Stimulated activated CD8-positive, alpha-beta memory T cell treated with anti-CD3 and anti-CD28 coated beads, Interleukin-12 subunit alpha, Interleukin-12 subunit beta, amount 100 ng/mL, for 4 hours (primary cell): ENCODE data around the gene RAX2.
"Not testable (repeated sequence)": the region's sequence is repeated elsewhere in the genome, so short reads cannot be mapped to it uniquely, and the experiment has no call there.

Source experiments
- DNase-seq: peaks from one replicate; pipeline ENCODE4 v3.0.0-alpha.2; 2020; ENCODE audit warnings: low read depth

The RAX2 gene

DNA sequence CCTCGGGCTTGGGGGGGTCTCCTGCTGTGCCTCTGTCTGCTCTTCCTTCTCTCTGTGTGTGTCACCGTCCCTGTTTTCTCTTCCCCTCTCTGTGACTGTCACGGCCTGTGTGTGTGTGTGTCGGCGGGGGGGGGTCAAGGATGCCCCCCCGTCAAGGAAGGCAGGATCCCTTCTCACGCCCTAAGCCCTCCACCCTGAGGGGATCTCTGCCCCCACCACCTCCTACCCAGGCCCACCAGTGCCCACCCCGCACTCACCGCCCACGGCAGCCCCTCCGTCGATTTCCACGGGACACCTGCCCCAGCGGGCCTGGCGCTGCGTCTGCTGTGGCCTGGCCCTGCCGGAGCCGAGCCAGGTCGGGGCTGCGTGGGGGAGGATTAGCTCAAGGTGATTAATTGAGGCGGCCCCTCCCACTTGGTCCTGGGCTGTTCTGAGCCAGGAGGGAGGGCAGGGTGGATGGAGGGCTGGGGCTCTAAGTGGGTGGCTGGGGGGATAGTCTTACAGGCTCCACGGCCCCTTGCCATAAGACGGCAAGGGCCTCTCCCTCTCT, at the start of gene RAX2:
RAX2 (minus strand) TSS at position 323 of the 550 bp plus-strand sequence. CDS start 486 bp downstream, outside the sequence.
- DNase-seq: no peak

GRCh38 chr19:3821156-3821555, 49.1 kb upstream of the RAX2 start:
- DNase-seq: no peak

DNA sequence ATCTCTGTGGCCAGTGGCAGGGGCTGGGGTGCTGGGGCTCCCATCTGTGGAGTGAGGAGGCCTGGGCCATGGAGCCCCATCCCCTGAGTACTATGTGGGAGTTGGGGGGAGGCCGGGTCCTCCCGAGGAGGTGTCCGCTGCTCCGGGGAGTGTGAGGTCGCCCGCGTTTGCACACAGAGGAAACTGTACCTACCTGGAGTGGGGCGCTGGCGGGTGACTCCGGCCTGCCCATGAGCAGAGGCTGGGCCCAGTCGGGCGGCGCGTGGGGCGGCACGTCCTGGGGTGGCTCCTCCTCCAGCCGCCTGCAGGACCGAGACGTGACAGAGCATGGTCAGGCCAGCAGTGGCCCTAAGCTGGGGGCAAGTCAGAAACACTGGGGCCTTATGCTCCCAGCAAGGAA, 48.0 kb upstream of the RAX2 start:
- DNase-seq: no peak

DNA sequence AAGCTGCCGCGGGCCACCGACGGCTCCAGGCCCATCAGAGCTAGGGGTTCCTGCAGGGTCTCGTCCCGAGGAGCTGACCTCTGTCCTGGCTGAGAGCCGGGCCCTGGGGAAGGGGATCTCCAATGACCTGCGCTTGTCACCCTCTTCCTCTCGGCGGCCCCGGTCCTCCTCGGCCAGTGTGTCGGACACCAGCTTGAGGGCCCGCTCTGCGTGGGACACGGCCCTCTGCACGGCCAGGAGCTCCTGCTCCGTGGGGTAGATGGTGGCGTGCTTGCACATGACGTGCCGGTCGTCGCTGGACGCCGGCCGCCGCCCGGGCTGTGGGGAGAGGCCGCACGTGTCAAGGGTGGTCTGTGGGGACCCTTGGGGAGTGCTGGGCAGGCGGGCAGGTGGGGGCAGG, 46.9 kb upstream of the RAX2 start:
- no peak for DNase-seq

DNA sequence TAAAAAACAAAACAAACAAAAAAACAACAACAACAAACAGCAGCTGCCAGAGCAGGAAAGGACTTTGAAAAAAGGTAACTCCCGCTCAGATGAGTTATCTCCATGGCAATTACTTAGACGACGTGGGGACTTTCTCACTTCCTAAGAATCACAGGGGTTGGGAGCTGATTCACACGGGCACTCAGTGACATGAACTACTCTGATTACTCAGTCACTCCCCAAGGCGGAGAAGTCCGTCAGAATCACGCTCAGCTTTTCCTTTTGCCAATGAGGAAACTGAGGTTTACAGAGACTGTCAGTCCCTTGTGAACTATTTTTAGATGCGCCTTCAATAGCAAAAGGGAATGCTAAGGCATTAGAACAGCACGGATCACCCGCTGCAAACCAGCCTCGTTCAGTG, 46.4 kb upstream of the RAX2 start:
- DNase-seq: no peak

- DNase-seq: no peak
These were observed 45.7 kb upstream of the RAX2 start for GRCh38 chr19:3817761-3818160.

DNA sequence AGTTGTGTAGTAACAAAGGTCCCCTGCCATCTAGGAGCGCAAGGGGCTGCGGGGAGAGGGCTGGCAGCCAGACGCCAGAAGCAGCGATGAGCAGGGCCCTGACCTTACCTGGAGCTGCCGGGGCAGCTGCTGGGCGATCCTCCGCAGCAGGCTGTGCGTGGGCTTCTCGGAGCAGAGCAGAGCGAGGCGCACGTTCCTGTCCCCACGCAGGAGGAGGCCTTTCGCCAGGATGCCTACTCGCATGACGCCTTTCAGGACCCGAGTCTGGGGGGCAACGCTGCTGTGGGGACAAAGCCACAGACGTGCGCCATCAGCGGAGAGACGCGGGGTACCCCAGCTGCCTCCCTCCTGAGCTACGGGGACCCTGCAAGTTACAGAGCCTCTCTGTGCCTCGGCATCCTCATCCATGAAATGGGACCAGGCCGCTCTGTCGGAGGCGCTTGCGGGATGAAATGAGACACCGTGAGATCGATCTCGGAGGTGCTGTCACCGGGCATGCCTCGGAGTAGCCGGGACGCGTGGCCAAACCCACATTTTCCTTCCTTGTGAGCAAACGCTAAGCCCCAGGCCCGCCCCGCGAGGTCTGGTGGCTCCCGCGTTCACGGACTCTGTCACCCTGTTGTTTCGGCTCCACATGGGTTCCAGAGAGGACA, 44.7 kb upstream of the RAX2 start:
- DNase-seq: no peak

DNA sequence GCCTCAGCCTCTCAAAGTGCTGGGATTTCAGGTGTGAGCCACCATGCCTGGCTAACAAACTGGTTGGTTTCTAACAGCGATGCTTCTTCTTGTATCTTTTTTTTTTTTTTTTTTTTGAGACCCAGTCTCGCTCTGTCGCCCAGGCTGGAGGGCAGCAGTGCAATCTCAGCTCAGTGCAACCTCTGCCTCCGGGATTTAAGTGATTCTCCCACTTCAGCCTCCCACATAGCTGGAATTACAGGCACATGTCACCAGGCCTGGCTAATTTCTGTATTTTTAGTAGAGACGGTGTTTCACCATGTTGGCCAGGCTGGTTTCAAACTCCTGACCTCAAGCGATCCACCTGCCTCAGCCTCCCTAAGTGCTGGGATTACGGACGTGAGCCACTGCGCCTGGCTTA, 44.1 kb upstream of the RAX2 start:
- DNase-seq: not testable (repeated sequence)

DNA sequence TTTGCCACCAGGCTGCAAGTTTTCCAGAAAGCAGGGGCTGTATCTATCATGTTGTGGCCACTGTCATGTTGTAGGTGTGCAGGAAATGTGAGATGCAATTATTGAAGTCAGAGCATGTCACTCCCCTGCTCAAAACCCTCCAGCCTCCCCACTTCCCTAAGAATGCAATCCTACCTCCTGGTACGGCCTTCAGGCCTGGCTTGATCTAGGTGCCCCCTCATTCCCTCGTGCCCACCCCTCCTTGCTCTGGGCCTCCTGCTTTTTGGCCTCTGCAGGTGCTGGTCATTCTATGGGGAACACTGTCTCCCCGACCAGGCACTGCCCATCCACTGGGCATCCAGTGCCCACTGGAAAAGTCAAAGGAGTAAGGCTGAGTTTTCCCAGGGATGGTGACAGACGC, 42.6 kb upstream of the RAX2 start:
- DNase-seq: no peak

GRCh38 chr19:3813473-3814392, 41.7 kb upstream of the RAX2 start:
- no peak for DNase-seq

- no peak for DNase-seq
These were observed 38.8 kb upstream of the RAX2 start for GRCh38 chr19:3810708-3811355.

DNA sequence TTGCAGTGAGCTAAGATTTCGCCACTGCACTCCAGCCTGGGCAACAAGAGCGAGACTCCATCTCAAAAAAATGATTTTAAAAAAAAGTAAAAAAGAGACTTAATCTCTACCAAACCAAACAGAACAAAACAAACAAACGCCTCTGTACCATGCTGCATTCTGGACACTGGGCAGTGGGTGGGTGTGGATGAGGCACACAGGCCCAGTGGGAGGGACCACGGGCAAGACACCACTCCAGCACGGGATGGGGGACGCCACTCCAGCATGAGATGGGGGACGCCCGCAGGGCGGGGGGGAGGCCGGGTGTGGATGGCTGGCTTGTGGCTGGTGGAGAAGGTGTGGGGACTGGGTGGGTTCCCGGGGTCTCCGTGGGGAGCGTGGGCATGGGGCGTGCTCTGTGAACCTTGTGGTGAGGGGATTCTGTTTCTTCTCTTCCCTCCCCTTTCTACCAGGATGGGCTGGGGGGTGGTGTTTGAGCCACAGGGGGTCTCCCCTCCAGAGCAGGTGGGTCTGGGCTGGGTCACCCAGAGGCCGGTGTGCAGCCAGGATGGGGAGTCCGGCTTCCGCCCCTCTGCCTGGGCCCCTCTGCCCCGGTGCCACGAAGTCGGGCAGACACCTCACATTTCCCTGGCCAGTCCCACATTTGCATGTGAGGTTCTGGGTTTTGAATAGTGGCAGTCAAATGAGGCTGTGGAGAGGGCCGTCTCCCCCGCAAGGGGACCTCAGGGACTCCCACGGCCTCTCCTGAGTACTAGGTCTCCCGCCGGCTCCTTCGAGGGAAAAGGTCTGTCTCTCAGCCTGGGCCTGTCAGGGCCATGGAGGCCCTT, 38.1 kb upstream of the RAX2 start:
- DNase-seq: no peak

DNA sequence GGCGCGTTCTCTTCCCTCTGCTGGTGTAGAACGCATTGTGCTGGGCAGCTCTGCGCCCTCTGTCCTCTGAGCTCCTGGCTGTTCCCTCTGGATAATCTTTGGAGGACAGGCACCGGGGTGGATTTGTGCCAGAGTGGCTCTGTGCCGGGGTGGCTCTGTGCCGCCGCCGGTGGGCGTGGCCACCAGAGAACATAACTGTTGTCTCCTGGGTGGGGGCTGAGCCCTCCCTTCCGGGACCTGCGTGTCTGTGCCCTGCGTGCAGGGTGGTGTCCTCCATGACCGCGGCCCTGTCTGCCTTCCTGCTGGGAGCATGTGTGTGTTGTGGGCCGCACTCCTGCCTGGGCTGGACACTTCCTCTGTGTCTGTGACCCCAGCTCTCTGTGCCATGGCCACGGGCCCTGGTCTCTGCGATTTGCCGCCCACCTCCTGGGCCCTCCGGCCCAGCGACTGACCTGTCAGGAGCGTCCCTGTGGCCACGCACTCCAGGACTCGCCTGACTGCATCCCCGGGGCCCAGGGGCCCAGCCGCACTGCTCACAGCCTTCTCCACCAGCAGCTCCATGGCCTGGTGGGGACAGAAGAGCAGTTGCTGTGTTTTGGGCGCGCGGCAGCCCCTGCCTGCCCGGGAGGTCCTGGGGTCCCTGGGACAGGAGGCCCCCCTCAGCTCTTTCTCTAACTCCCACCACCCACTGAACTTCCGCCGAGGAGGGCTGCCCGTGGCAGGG, 36.6 kb upstream of the RAX2 start:
- no peak for DNase-seq

GRCh38 chr19:3807574-3808354, 35.7 kb upstream of the RAX2 start:
- no peak for DNase-seq

GRCh38 chr19:3807131-3807480, 35.1 kb upstream of the RAX2 start:
- no peak for DNase-seq

GRCh38 chr19:3805859-3806258, 33.8 kb upstream of the RAX2 start:
- no peak for DNase-seq

- DNase-seq: no peak
These were observed 32.4 kb upstream of the RAX2 start for GRCh38 chr19:3804429-3804828.

DNA sequence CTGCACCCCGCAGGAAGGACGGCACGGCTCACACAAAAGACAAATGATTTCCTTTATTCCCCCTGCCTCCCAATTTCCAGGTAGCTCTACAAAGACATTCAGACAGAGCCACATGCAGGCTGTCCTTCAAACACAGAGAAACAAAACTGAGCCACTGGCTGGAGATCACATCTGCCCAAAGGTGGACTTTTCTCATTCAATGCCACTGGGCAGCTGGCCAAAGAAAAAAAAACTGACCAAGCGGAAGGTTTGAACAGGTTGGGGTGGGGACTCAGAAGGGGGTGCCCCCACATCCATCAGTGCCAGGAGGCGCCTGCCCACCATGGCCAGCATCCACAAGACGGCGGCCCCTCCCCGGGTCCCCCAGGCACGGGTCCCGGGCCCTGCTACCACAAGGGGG, 32.0 kb upstream of the RAX2 start:
- DNase-seq: no peak

DNA sequence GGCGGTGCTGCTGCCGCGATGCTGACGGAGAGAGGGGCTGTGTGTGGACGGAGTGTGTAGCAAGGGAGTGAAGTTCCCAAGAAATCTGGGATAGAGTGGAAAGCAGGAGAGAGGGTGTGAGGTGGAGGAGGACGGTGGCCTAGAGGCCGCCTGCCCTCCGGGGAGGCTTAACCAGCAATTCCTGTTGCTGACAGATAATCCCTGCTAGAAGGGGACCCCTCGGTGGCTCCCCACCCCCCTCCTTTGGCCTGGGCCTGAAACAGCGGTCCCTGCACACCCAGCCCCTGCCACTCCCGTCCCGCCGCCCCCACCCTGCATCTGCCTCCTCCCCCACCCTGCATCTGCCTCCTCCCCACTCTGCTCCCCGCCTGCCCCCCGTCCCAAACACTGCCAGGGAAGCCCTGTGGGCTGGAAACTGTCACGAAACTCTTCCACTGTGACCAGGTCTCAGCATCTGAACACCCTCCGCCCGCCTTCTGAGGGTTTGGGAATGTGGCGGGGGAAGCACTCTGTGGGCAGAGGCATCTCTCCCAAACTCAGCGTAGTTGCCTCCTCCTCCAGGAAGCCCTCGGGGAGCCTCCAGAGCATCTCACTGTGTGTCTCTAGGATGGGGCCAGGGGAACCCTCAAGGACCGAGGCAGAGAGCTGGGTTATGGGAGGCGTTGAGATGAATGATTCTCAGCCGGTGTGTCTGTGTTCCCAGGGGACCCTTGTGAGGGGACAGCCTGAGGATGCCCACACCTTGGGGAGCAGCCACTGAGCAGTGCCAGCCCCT, 31.3 kb upstream of the RAX2 start:
- DNase-seq: no peak
